PC-9 (cell line): ENCODE results near the gene LSM2.

Experiments
- CTCF ChIP-seq: fragments of 200-600 bp; sonication (generic); conservative IDR thresholded peaks from 2 replicates; pipeline ENCODE4 v1.6.1; 2017; ENCODE audit warnings: mixed run types, antibody characterized with exemption, mild to moderate bottlenecking, moderate library complexity
- EZH2 ChIP-seq: fragments of 200-600 bp; sonication (generic); IDR thresholded peaks from 2 replicates; pipeline ENCODE4 v1.8.0; 2017; ENCODE audit warnings: antibody characterized with exemption, low read depth

DNA sequence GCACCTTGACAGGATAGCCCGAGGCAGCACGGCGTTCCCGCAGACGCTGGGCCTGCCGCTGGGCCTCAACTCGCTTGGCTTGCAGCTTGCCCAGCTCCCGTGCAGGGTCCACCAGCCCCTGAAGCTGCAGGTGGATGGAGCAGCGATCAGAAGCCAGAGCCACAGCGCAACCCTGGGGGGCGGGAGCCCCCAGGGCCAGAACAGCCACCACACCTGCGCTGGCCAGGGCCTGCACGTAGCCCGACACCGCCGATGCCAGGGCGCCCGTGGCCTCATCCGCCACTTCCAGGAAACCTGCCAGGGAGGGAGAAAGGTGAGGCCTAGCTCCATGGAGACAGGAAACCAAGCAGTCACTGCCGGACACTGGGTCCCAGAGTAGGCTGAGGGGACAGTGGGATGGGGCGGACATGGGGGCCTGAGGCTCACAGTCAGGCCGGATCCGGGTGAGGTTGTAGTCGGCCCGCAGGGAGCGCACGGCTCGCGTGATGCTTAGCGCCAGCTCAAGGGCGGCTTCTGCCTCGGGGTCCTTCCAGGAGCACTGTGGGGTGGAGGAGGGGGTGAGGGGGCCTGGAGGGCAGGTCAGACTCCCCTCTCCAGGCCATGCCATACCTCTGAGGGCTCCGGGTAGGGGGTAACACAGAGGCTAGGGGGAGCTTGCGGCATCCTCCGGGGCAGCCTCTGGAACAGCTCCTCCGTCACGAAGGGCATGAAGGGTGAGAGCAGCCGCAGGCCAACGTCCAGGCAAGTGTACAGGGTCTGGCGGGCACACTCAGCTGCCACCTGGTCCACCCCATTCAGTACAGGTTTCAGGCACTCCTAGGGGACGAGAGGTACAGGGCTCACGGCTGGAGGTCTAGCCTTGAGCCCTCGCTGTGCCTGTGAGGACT is 27.5 kb downstream of the LSM2 start:
- no peak for TF ChIP-seq CTCF
- TF ChIP-seq EZH2: no peak
